GM12892 (cell line): ENCODE measurements around the gene TUBGCP2.

Experiments
- POLR2A ChIP-seq: IDR thresholded peaks from 2 replicates; pipeline ENCODE4 v1.6.1; 2011; ENCODE audit warnings: low read depth, low read length, control low read depth
- POLR2AphosphoS5 ChIP-seq: IDR thresholded peaks from 2 replicates; pipeline ENCODE4 v1.6.1; 2011; ENCODE audit warnings: low read depth, low read length, control low read depth
- TAF1 ChIP-seq: IDR thresholded peaks from 2 replicates; pipeline ENCODE4 v1.6.1; 2011; ENCODE audit warnings: low read depth, mild to moderate bottlenecking, control low read depth, low read length, borderline replicate concordance

DNA sequence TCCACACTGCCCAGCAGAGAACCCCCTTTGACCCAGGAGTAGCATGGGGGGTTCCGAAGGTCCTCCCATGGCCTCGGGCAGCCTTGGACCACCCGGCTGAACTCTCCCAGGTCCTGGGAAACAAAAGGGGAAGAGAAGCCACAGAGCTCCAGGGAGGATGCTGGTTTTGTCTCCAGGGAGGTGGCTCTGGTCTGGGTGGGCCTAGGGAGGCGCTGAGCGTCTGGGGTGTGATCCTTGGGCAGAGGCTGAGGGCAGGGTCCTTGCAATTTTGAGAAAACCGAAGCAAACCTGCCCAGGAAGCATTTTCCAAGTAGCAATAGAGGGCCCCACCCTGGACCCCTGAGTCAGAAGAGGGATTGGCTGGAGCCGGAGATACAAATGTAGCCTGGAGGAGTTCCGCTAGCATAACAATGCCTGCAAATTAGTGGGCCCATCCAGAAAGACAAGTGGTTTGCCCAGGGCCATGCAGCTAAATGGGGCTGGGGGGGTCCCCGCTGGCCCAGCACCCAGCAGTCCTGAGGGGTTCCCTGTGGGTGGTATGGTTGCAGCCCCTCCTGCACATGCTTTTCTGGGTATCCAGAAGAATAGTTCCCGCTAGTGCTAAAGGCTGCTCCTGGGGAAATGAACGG lies 76.6 kb downstream of the TUBGCP2 start:
- no peak for TF ChIP-seq POLR2A
- no peak for TF ChIP-seq POLR2AphosphoS5
- TF ChIP-seq TAF1 = no peak
